SU-DHL-6 (cell line): ENCODE results near the gene WIPF3.

Experiments
- CTCF ChIP-seq: fragments of 200-600 bp; sonication (generic); IDR thresholded peaks from one replicate; pipeline ENCODE4 v1.5.1; 2017; ENCODE audit warnings: antibody characterized with exemption, mild to moderate bottlenecking, low read length, moderate library complexity; ENCODE audit not compliant: insufficient read depth, poor library complexity, severe bottlenecking
- EZH2phosphoT487 ChIP-seq: fragments of 200-600 bp; sonication (generic), shearing (Covaris generic); conservative IDR thresholded peaks from 2 replicates; pipeline ENCODE4 v1.6.1; 2018; ENCODE audit warnings: mild to moderate bottlenecking, antibody characterized with exemption, low read length, moderate library complexity, mixed read lengths

GRCh38 chr7:29893351-29893965, 87.2 kb downstream of the WIPF3 start:
- TF ChIP-seq CTCF: no peak
- TF ChIP-seq EZH2phosphoT487: no peak
